Measurements from ENCODE around the gene GFPT2.

GRCh38 chr5:180373870-180374269, 20.7 kb upstream of the GFPT2 start:
- TF ChIP-seq TAF1 (IDR thresholded peaks at IDR 0.05; ENCODE audit: low read depth, low read length) (no peak), RAD21 (IDR thresholded peaks at IDR 0.05 in 1 of 2, conservative IDR thresholded peaks at IDR 0.05 in 1 of 2; ENCODE audit: low read depth in 2 of 2, low read length in 2 of 2) (no peak), SP1 (IDR thresholded peaks at IDR 0.05; ENCODE audit: low read depth, low read length) (no peak)

Measured in H1 (cell line).